HEK293 (cell line): ENCODE measurements around the gene CHCHD6.
A peak's percentile ranks its signal among the peaks of the same experiment; 100 is the strongest.

Source experiments
- CTCF ChIA-PET: fragments of 350-600 bp; formaldehyde crosslinking; extraction: SDS; loops from one replicate; lab custom pipeline; 2021; ENCODE audit warnings: antibody characterized with exemption; lab: Yijun Ruan, JAX
- POLR2A ChIA-PET: fragments of 300-600 bp; formaldehyde crosslinking; extraction: SDS; loops from one replicate; lab custom pipeline; 2020; ENCODE audit warnings: antibody characterized with exemption, inconsistent platforms; lab: Yijun Ruan, JAX
- H3K27ac ChIP-seq: fragments of 200-500 bp; sonication (Bioruptor generic); 2 replicates; pipeline ENCODE4 v1.5.1; 2014; ENCODE audit warnings: low read depth, low read length, control low read depth, inconsistent platforms; ENCODE audit errors: extremely low read depth
- H3K36me3 ChIP-seq, 2 experiments: fragments of 200-500 bp in 1 of 2; sonication (Bioruptor generic) in 1 of 2; 1 replicate in 1 of 2; 2 replicates in 1 of 2; pipeline ENCODE4 v1.5.1; 2014 to 2017; ENCODE audit warnings: inconsistent platforms in 2 of 2, low read length in 2 of 2; ENCODE audit not compliant: control insufficient read depth in 2 of 2, insufficient read depth in 1 of 2
- H3K4me1 ChIP-seq: fragments of 200-500 bp; sonication (Bioruptor generic); 2 replicates; pipeline ENCODE4 v1.5.1; 2014; ENCODE audit warnings: mild to moderate bottlenecking, low read length, inconsistent platforms; ENCODE audit not compliant: control insufficient read depth, insufficient read depth
- H3K4me3 ChIP-seq: 2 replicates; pipeline ENCODE4 v1.5.1; 2011; ENCODE audit warnings: low read depth, mild to moderate bottlenecking, control low read depth, low read length, moderate library complexity
- H3K9me3 ChIP-seq: fragments of 200-500 bp; sonication (Bioruptor generic); 2 replicates; pipeline ENCODE4 v1.5.1; 2014; ENCODE audit warnings: low read depth, low read length, inconsistent platforms; ENCODE audit not compliant: control insufficient read depth, insufficient read depth
- FEZF1 ChIP-seq: fragments of 450-650 bp; formaldehyde crosslinking; IDR thresholded peaks from 2 replicates; pipeline ENCODE4 v1.5.1; 2016; ENCODE audit warnings: missing biosample characterization, missing genetic modification characterization
- PBX3 ChIP-seq: sonication (generic); formaldehyde crosslinking; IDR thresholded peaks from 2 replicates; pipeline ENCODE4 v1.8.1; 2022; ENCODE audit warnings: mild to moderate bottlenecking, moderate library complexity, missing genetic modification reagents
- PRDM2 ChIP-seq: fragments of 450-650 bp; formaldehyde crosslinking; IDR thresholded peaks from 2 replicates; pipeline ENCODE4 v1.5.1; 2016; ENCODE audit warnings: missing biosample characterization, missing genetic modification characterization, borderline replicate concordance
- SCRT1 ChIP-seq: fragments of 450-650 bp; formaldehyde crosslinking; IDR thresholded peaks from 2 replicates; pipeline ENCODE4 v1.5.1; 2016; ENCODE audit warnings: missing biosample characterization, missing genetic modification characterization, borderline replicate concordance
- TCF7L2 ChIP-seq: IDR thresholded peaks from 2 replicates; pipeline ENCODE4 v1.6.1; 2011; ENCODE audit warnings: low read depth, mild to moderate bottlenecking, inconsistent platforms, low read length, moderate library complexity, borderline replicate concordance
- ZNF140 ChIP-seq: fragments of 450-650 bp; formaldehyde crosslinking; IDR thresholded peaks from 2 replicates; pipeline ENCODE4 v1.5.1; 2016; ENCODE audit warnings: missing biosample characterization, missing genetic modification characterization
- ZNF2 ChIP-seq: fragments of 450-650 bp; formaldehyde crosslinking; IDR thresholded peaks from 2 replicates; pipeline ENCODE4 v1.5.1; 2016; ENCODE audit warnings: missing biosample characterization, missing genetic modification characterization
- ZNF24 ChIP-seq: fragments of 450-650 bp; formaldehyde crosslinking; IDR thresholded peaks from 2 replicates; pipeline ENCODE4 v1.5.1; 2016; ENCODE audit warnings: missing biosample characterization, missing genetic modification characterization
- ZNF292 ChIP-seq: fragments of 450-650 bp; formaldehyde crosslinking; IDR thresholded peaks from 2 replicates; pipeline ENCODE4 v1.5.1; 2016; ENCODE audit warnings: low read depth, missing biosample characterization, missing genetic modification characterization, borderline replicate concordance
- ZNF335 ChIP-seq: fragments of 450-650 bp; formaldehyde crosslinking; conservative IDR thresholded peaks from 2 replicates; pipeline ENCODE4 v1.5.1; 2016; ENCODE audit warnings: missing biosample characterization, missing genetic modification characterization
- ZNF426 ChIP-seq: fragments of 450-650 bp; formaldehyde crosslinking; IDR thresholded peaks from 2 replicates; pipeline ENCODE4 v1.5.1; 2017; ENCODE audit warnings: missing biosample characterization, missing genetic modification characterization, mild to moderate bottlenecking, inconsistent platforms, moderate library complexity
- ZNF48 ChIP-seq: fragments of 450-650 bp; formaldehyde crosslinking; IDR thresholded peaks from 2 replicates; pipeline ENCODE4 v1.5.1; 2016; ENCODE audit warnings: missing biosample characterization, missing genetic modification characterization
- ZNF596 ChIP-seq: fragments of 450-650 bp; IDR thresholded peaks from 2 replicates; pipeline ENCODE4 v1.5.0; 2018; ENCODE audit warnings: missing biosample characterization, mild to moderate bottlenecking, missing genetic modification characterization, moderate library complexity
- ZNF654 ChIP-seq: fragments of 450-650 bp; formaldehyde crosslinking; IDR thresholded peaks from 2 replicates; pipeline ENCODE4 v1.5.1; 2016; ENCODE audit warnings: low read depth, missing biosample characterization, missing genetic modification characterization
- ZNF791 ChIP-seq: fragments of 450-650 bp; formaldehyde crosslinking; IDR thresholded peaks from 2 replicates; pipeline ENCODE4 v1.5.1; 2016; ENCODE audit warnings: missing biosample characterization, missing genetic modification characterization
- ZNF792 ChIP-seq: fragments of 450-650 bp; formaldehyde crosslinking; IDR thresholded peaks from 2 replicates; pipeline ENCODE4 v1.5.1; 2016; ENCODE audit warnings: missing biosample characterization, missing genetic modification characterization
- ZXDB ChIP-seq: fragments of 450-650 bp; formaldehyde crosslinking; IDR thresholded peaks from 2 replicates; pipeline ENCODE4 v1.5.1; 2016; ENCODE audit warnings: missing biosample characterization, missing genetic modification characterization
- TF ChIP-seq, protein P1 (sequence below): fragments of 450-650 bp; formaldehyde crosslinking; IDR thresholded peaks from 2 replicates; pipeline ENCODE4 v1.5.1; 2016; ENCODE audit warnings: missing biosample characterization, missing genetic modification characterization
- TF ChIP-seq, protein P2 (sequence below): fragments of 450-650 bp; formaldehyde crosslinking; optimal IDR thresholded peaks from 2 replicates; pipeline ENCODE3; 2016; ENCODE audit warnings: missing biosample characterization, mild to moderate bottlenecking, missing genetic modification characterization
- TF ChIP-seq, protein P3 (sequence below): fragments of 450-650 bp; formaldehyde crosslinking; IDR thresholded peaks from 2 replicates; pipeline ENCODE4 v1.5.1; 2017; ENCODE audit warnings: missing biosample characterization, missing genetic modification characterization

CHCHD6 gene

GRCh38 chr3:126977821-126978220 is 273.8 kb downstream of the CHCHD6 start:
- no peaks in the 10 kb centered on the region for H3K4me1 ChIP-seq
- TF ChIP-seq PRDM2 (no peak), ZNF792 (no peak), ZNF2 (no peak), SCRT1 (no peak), ZNF140 (tag by site-specific recombination) (no peak), ZNF654 (tag by site-specific recombination) (no peak), ZNF24 (no peak), ZNF596 (tag by site-specific recombination) (no peak), ZNF292 (no peak), TCF7L2 (no peak), ZNF791 (tag by site-specific recombination) (no peak), ZNF335 (no peak), PBX3 (no peak), ZXDB (tag by site-specific recombination) (no peak), ZNF48 (tag by site-specific recombination) (no peak), FEZF1 (tag by site-specific recombination) (no peak)
- TF ChIP-seq, protein P1, sequence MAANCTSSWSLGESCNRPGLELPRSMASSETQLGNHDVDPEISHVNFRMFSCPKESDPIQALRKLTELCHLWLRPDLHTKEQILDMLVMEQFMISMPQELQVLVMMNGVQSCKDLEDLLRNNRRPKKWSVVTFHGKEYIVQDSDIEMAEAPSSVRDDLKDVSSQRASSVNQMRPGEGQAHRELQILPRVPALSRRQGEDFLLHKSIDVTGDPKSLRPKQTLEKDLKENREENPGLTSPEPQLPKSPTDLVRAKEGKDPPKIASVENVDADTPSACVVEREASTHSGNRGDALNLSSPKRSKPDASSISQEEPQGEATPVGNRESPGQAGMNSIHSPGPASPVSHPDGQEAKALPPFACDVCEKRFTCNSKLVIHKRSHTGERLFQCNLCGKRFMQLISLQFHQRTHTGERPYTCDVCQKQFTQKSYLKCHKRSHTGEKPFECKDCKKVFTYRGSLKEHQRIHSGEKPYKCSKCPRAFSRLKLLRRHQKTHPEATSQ (tag by site-specific recombination) = no peak
- TF ChIP-seq, protein P2, sequence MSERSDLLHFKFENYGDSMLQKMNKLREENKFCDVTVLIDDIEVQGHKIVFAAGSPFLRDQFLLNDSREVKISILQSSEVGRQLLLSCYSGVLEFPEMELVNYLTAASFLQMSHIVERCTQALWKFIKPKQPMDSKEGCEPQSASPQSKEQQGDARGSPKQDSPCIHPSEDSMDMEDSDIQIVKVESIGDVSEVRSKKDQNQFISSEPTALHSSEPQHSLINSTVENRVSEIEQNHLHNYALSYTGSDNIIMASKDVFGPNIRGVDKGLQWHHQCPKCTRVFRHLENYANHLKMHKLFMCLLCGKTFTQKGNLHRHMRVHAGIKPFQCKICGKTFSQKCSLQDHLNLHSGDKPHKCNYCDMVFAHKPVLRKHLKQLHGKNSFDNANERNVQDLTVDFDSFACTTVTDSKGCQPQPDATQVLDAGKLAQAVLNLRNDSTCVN (tag by site-specific recombination) = no peak
- TF ChIP-seq, all 188 proteins: peak for 0
- Histone ChIP-seq H3K36me3 (no peaks in the 10 kb centered on the region), H3K27ac (no peak overlapping the region), H3K4me3 (no peak overlapping the region), H3K9me3 (no peaks in the 10 kb centered on the region)
- CTCF ChIA-PET = no interaction called here
- POLR2A ChIA-PET = no interaction called here

GRCh38 chr3:126978291-126978690 is 274.3 kb downstream of the CHCHD6 start:
- H3K4me3 ChIP-seq = no peak overlapping the region
- no peaks in the 10 kb centered on the region for H3K36me3 ChIP-seq
- CTCF ChIA-PET = interaction anchor here (1.4 kb wide), 1 partner anchor 226 kb away, joined by 4 read pairs; no protein-coding TSS in a partner anchor
- H3K27ac ChIP-seq = no peak overlapping the region
- POLR2A ChIA-PET = no interaction called here
- H3K4me1 ChIP-seq = no peaks in the 10 kb centered on the region
- TF ChIP-seq, protein P3, sequence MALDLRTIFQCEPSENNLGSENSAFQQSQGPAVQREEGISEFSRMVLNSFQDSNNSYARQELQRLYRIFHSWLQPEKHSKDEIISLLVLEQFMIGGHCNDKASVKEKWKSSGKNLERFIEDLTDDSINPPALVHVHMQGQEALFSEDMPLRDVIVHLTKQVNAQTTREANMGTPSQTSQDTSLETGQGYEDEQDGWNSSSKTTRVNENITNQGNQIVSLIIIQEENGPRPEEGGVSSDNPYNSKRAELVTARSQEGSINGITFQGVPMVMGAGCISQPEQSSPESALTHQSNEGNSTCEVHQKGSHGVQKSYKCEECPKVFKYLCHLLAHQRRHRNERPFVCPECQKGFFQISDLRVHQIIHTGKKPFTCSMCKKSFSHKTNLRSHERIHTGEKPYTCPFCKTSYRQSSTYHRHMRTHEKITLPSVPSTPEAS (tag by site-specific recombination) = peak; percentile 94
- no peak for TF ChIP-seq ZNF426 (tag by site-specific recombination)
- TF ChIP-seq, all 188 proteins: peak for 1
- H3K9me3 ChIP-seq = no peaks in the 10 kb centered on the region
